Muscle of leg (tissue), 11 donors: ENCODE data around the gene ZBTB7C. TPM values are rescaled to one million over a fixed set of nuclear protein-coding genes. Genes with fewer than 3 reads are reported as not detected.
A peak's percentile ranks its signal among the peaks of the same experiment; 100 is the strongest.

Experiments
- DNase-seq: peaks from one replicate; pipeline ENCODE4 v3.0.0; 2013
- H3K27ac ChIP-seq: one replicate; pipeline ENCODE4 v1.5.1; 2013; ENCODE audit warnings: mild to moderate bottlenecking, low read length, control low read depth
- H3K27me3 ChIP-seq: one replicate; pipeline ENCODE4 v1.6.1; 2013; ENCODE audit warnings: low read length; ENCODE audit not compliant: control insufficient read depth, insufficient read depth
- H3K36me3 ChIP-seq: one replicate; pipeline ENCODE4 v1.6.1; 2013; ENCODE audit warnings: low read length; ENCODE audit not compliant: control insufficient read depth, insufficient read depth
- H3K4me1 ChIP-seq: one replicate; pipeline ENCODE4 v1.6.1; 2013; ENCODE audit warnings: low read length; ENCODE audit not compliant: control insufficient read depth, insufficient read depth
- H3K4me3 ChIP-seq: one replicate; pipeline ENCODE4 v1.5.1; 2013; ENCODE audit warnings: low read length, control low read depth
- H3K9me3 ChIP-seq: replicated peaks from 2 replicates; pipeline ENCODE4 v1.6.1; 2013; ENCODE audit warnings: low read depth, low read length; ENCODE audit not compliant: control insufficient read depth
- WGBS: methylation state at CpG from one replicate; pipeline ENCODE4 v1.1.5; 2013; ENCODE audit warnings: missing lambda C conversion rate; ENCODE audit not compliant: insufficient coverage; 5-methylcytosine and 5-hydroxymethylcytosine counted together
- polyA plus RNA-seq, 8 donors: library from polyadenylated mRNA; unstranded; fragments of 120-200 nt; gene quantifications; one replicate each; pipeline versions ENCODE4 v1.2.1 to v1.2.3, GENCODE V29; 2013; ENCODE audit warnings: inconsistent platforms in 1 of 8, low replicate concordance in 1 of 8; ENCODE audit not compliant: insufficient read length in 8 of 8, insufficient read depth in 1 of 8
- total RNA-seq: library from RNA; stranded (reverse); fragments of 120-200 nt; gene quantifications from one replicate; pipeline ENCODE4 v1.2.4, GENCODE V29; 2013

Gene ZBTB7C
- total and polyA plus RNA-seq, 9 donors = 2.8 to 5.6 (median 4.1) TPM

DNA sequence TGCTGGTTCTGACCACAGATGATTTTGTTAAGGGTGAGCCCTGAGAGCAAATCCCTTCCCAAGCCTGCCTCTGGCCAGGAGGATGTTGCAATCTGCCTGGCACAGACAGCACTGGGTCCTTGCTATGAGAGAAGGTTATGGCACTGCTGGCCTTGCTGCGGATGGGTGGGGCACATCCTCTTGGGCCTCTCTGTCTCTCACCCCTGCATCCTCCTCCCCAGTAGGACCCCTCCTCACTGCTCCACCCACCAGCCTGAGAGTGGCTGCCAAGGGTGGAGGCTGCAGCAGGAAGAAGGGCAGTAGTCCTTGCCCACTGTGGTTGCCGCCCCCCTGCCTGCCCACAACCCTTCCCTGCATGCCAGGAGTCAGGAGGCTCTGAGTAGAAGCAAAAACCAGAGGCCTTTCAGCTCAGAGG lies 180.9 kb downstream of the ZBTB7C start:
- Histone ChIP-seq H3K4me3 (no peak overlapping the region), H3K4me1 (peaks cover 20% of the 10 kb centered on the region), H3K27me3 (no peaks in the 10 kb centered on the region), H3K36me3 (no peaks in the 10 kb centered on the region), H3K9me3 (no peaks in the 10 kb centered on the region), H3K27ac (no peak overlapping the region)
- peak; percentile 32 for DNase-seq
- 50% methylated on average over 1 of the region's 2 CpGs for WGBS

GRCh38 chr18:48227206-48227605 lies 182.0 kb downstream of the ZBTB7C start:
- peaks cover 26% of the 10 kb centered on the region for H3K4me1 ChIP-seq
- no peaks in the 10 kb centered on the region for H3K9me3 ChIP-seq
- no peaks in the 10 kb centered on the region for H3K36me3 ChIP-seq
- no peak for DNase-seq
- no CpG with 5 or more reads among the region's 6 CpGs for WGBS
- H3K27ac ChIP-seq = no peak overlapping the region
- no peak overlapping the region for H3K4me3 ChIP-seq
- no peaks in the 10 kb centered on the region for H3K27me3 ChIP-seq

- Histone ChIP-seq H3K36me3 (no peaks in the 10 kb centered on the region), H3K4me3 (no peak overlapping the region), H3K9me3 (no peaks in the 10 kb centered on the region), H3K27ac (no peak overlapping the region), H3K27me3 (no peaks in the 10 kb centered on the region), H3K4me1 (peaks cover 29% of the 10 kb centered on the region)
- no peak for DNase-seq
- WGBS = 83% methylated on average over 1 of the region's 1 CpG
Measured at GRCh38 chr18:48226401-48226800, 182.8 kb downstream of the ZBTB7C start.

- Histone ChIP-seq H3K27me3 (no peaks in the 10 kb centered on the region), H3K36me3 (no peaks in the 10 kb centered on the region), H3K4me1 (peaks cover 21% of the 10 kb centered on the region), H3K27ac (no peak overlapping the region), H3K4me3 (no peak overlapping the region), H3K9me3 (no peaks in the 10 kb centered on the region)
- DNase-seq = peak; percentile 80
- 35% methylated on average over 4 of the region's 4 CpGs for WGBS
Measured at GRCh38 chr18:48222118-48222517, 187.1 kb downstream of the ZBTB7C start.

GRCh38 chr18:48219810-48220499 lies 189.2 kb downstream of the ZBTB7C start:
- no peak overlapping the region for H3K27ac ChIP-seq
- H3K27me3 ChIP-seq = no peaks in the 10 kb centered on the region
- no peak for DNase-seq
- no peak overlapping the region for H3K4me3 ChIP-seq
- WGBS = 68% methylated on average over 2 of the region's 2 CpGs
- no peaks in the 10 kb centered on the region for H3K36me3 ChIP-seq
- H3K4me1 ChIP-seq = peaks cover 30% of the 10 kb centered on the region
- H3K9me3 ChIP-seq = no peaks in the 10 kb centered on the region

- Histone ChIP-seq H3K27ac (no peak overlapping the region), H3K9me3 (no peaks in the 10 kb centered on the region), H3K27me3 (no peaks in the 10 kb centered on the region), H3K4me1 (peaks cover 30% of the 10 kb centered on the region), H3K36me3 (no peaks in the 10 kb centered on the region), H3K4me3 (no peak overlapping the region)
- DNase-seq = no peak
- 76% methylated on average over 5 of the region's 6 CpGs for WGBS
Measured at GRCh38 chr18:48219037-48219809, 190.0 kb downstream of the ZBTB7C start.

DNA sequence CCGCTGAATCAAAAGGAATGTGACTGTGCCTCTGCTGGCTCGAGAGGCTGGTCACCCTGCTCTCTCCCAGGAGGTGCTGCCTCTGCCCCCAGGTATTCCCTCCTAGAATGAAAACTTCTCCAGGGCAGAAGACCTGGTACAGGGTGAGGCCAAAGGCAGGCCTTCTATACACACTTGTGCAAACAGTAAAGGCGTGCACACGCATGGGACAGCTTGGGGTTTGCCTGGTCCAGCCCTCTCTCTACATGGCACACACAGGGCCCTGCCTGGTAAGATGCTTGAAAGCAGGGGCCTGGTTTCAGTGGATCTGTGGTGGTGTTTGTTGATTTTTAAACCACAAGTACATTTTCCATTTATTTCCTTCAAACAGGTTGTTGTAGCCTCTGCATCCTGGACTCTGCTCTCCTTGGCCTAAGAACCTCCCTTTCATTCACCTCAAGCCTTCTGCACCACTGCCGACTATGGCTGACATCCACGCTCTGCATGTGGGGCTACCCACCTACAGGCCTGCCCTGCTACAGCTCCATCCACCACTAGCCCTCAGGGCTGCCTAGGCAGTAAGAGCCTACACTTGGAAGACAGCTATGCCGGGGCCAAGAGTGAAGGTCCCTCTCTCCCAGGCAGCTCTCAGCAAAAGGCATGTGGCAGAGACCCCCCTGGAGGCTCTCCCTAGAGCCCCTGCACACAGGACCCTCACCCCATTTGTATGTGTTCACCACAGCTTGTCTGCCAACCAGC lies 190.7 kb downstream of the ZBTB7C start:
- peaks cover 30% of the 10 kb centered on the region for H3K4me1 ChIP-seq
- H3K9me3 ChIP-seq = no peaks in the 10 kb centered on the region
- H3K36me3 ChIP-seq = no peaks in the 10 kb centered on the region
- H3K27me3 ChIP-seq = peaks cover 2% of the 10 kb centered on the region
- H3K4me3 ChIP-seq = no peak overlapping the region
- 85% methylated on average over 5 of the region's 7 CpGs for WGBS
- DNase-seq = no peak
- H3K27ac ChIP-seq = no peak overlapping the region

- Histone ChIP-seq H3K27me3 (peaks cover 2% of the 10 kb centered on the region), H3K27ac (peak overlapping the region; percentile 31), H3K4me3 (no peak overlapping the region), H3K4me1 (peaks cover 26% of the 10 kb centered on the region), H3K36me3 (no peaks in the 10 kb centered on the region), H3K9me3 (no peaks in the 10 kb centered on the region)
- DNase-seq = peak; percentile 59
- 78% methylated on average over 10 of the region's 15 CpGs for WGBS
Measured at GRCh38 chr18:48217258-48218250, 191.6 kb downstream of the ZBTB7C start.

DNA sequence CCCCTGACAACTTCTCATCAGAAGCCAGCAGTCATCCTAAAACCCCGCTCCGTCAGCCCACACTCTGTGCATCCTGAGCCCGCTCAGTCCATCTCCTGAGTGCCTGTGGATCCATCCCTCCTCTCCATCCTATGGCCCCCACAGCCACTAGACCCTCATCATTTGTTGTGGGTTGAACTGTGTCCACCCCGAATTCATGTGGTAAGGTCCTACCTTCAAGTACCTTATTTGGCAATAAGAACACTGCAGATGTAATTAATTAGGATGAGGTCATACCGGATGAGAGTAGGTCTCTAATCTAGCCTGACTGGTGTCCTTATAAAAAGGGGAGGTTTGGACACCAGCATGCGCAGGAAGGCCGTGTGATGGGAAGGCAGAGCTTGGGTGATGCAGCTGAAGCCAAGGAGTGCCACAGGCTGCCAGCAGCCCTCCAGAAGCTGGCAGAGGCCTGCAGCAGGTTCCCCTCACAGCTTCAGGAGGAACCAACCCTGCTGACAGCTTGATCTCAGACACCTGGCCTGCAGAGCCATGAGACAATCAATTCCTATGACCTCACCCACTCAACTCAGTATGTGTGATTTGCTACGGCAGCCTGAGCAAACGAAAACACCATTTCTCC lies 192.4 kb downstream of the ZBTB7C start:
- Histone ChIP-seq H3K4me1 (peaks cover 20% of the 10 kb centered on the region), H3K27ac (peak overlapping the region; percentile 31), H3K27me3 (peaks cover 2% of the 10 kb centered on the region), H3K36me3 (no peaks in the 10 kb centered on the region), H3K9me3 (no peaks in the 10 kb centered on the region), H3K4me3 (no peak overlapping the region)
- DNase-seq = peak; percentile 30
- 61% methylated on average over 5 of the region's 9 CpGs for WGBS
